Psoas muscle (tissue), 8 donors: ENCODE results near the gene STYXL1. TPM values are rescaled to one million over a fixed set of nuclear protein-coding genes. Genes with fewer than 3 reads are reported as not detected.

ENCODE experiments used
- ATAC-seq, 4 donors: fragments of 200-7000 bp; cut with Tn5 transposase; one replicate each; pipeline ENCODE4 v1.9.1; 2020; ENCODE audit warnings: moderate library complexity in 3 of 4, mild to moderate bottlenecking in 2 of 4
- DNase-seq, 2 donors: peaks; one replicate each; pipeline ENCODE4 v3.0.0-alpha.2; 2020
- H3K27ac ChIP-seq: fragments of 200-600 bp; one replicate; pipeline ENCODE4 v1.8.0; 2022
- H3K27me3 ChIP-seq, 3 donors: fragments of 200-600 bp in 1 of 3; one replicate each; pipeline versions ENCODE4 v1.6.1 to v1.8.0; 2013 to 2022; ENCODE audit warnings: low read length in 2 of 3, mild to moderate bottlenecking in 2 of 3, moderate library complexity in 1 of 3; ENCODE audit not compliant: insufficient read depth in 3 of 3
- H3K36me3 ChIP-seq, 2 donors: fragments of 200-600 bp in 1 of 2; one replicate each; pipeline versions ENCODE4 v1.6.1 to v1.8.0; 2013 to 2022; ENCODE audit warnings: low read depth in 1 of 2, mild to moderate bottlenecking in 1 of 2, moderate library complexity in 1 of 2; ENCODE audit not compliant: insufficient read depth in 1 of 2
- H3K4me1 ChIP-seq: fragments of 200-600 bp; one replicate; pipeline ENCODE4 v1.8.0; 2022
- H3K4me3 ChIP-seq: fragments of 200-600 bp; one replicate; pipeline ENCODE4 v1.8.0; 2022; ENCODE audit warnings: mild to moderate bottlenecking
- H3K9me3 ChIP-seq: fragments of 200-600 bp; one replicate; pipeline ENCODE4 v1.8.0; 2022
- CTCF ChIP-seq: fragments of 200-600 bp; IDR thresholded peaks from one replicate; pipeline ENCODE4 v1.8.0; 2022; ENCODE audit warnings: antibody characterized with exemption
- WGBS, 3 donors: extraction: QIAGEN DNeasy Blood & Tissue Kit; methylation state at CpG; one replicate each; pipeline versions ENCODE4 v1.1.6 to v1.1.7; 2013; 5-methylcytosine and 5-hydroxymethylcytosine counted together
- intact Hi-C, 2 donors: fragments of 100-400 bp; cut with DNase I; formaldehyde crosslinking; loops; one replicate each; pipeline versions ENCODE4 v1.11.0 to v1.14.2; 2022
- polyA plus RNA-seq, 3 donors: library from polyadenylated mRNA; stranded (reverse); fragments of 200-250 nt; gene quantifications; one replicate each; pipeline ENCODE4 v1.2.3, GENCODE V29; 2013
- total RNA-seq, 4 donors: library from RNA; stranded (reverse); fragmentation: NEBNext Ultra II Directional in 2 of 4; extraction: Animal tissue kit (Norgen Biotek cat#: 25700) in 2 of 4; gene quantifications; one replicate each; pipeline versions ENCODE4 v1.2.1 to v1.2.4, GENCODE V29; 2021 to 2023
- donor health status: healthy with polysubstance abuse.
- donor health status: DM: no; HTN: no; CAD: no; lungs with moderate emphysema.
- donor health status: Bipolar disorder and iron deficiency.
- donor health status: healthy.
- donor health status: DM: yes; HTN: yes; CAD: no.
- donor health status: DM: no; HTN: no; CAD: no.
- donor health status: DM: no; HTN: no; CAD: no.
- donor health status: DM: yes; HTN: yes; CAD: no.

The STYXL1 gene
- total and polyA plus RNA-seq, 7 donors: 6.6 to 67.5 (median 15.4) TPM

GRCh38 chr7:75957021-75957736, 90.6 kb downstream of the STYXL1 start:
- Histone ChIP-seq H3K9me3 (no peaks in the 10 kb centered on the region), H3K27me3 (no peaks in the 10 kb centered on the region), H3K4me3 (no peak overlapping the region), H3K4me1 (peaks cover 28% of the 10 kb centered on the region), H3K36me3 (peaks cover 0 to 47% of the 10 kb centered on the region in 2 donors), H3K27ac (no peak overlapping the region)
- ATAC-seq: peak in 2 of 4 donors; percentile 14 to 26
- intact Hi-C loops: loop anchor here in 1 of 2 donors (10.0 kb wide), 1 partner anchor 48 kb away; no protein-coding TSS in a partner anchor
- TF ChIP-seq CTCF: no peak
- DNase-seq: peak in 1 of 2 donors; percentile 29
- WGBS, 3 donors: 91 to 92% (median 91%) methylated on average over 16 of the region's 16 CpGs

- Histone ChIP-seq H3K4me3 (no peak overlapping the region), H3K4me1 (peaks cover 37% of the 10 kb centered on the region), H3K36me3 (peaks cover 0 to 47% of the 10 kb centered on the region in 2 donors), H3K27ac (peak overlapping the region; percentile 62), H3K27me3 (no peaks in the 10 kb centered on the region), H3K9me3 (no peaks in the 10 kb centered on the region)
- intact Hi-C loops: loop anchor here in 1 of 2 donors (10.0 kb wide), 1 partner anchor 49 kb away; no protein-coding TSS in a partner anchor
- ATAC-seq (peak in 3 of 4 donors; percentile 42 to 67 (median 47)), DNase-seq (peak in 1 of 2 donors; percentile 59)
- 26 to 37% (median 36%) methylated on average over 12 of the region's 12 CpGs for WGBS, 3 donors
- no peak for TF ChIP-seq CTCF
These were observed 92.4 kb downstream of the STYXL1 start for GRCh38 chr7:75955331-75955955.

- no peak for ATAC-seq
- WGBS, 3 donors: 88 to 95% (median 90%) methylated on average over 11 of the region's 11 CpGs
- DNase-seq: peak in 1 of 2 donors; percentile 37
- H3K9me3 ChIP-seq: no peaks in the 10 kb centered on the region
- H3K4me3 ChIP-seq: no peak overlapping the region
- no peak overlapping the region for H3K27ac ChIP-seq
- TF ChIP-seq CTCF: no peak
- H3K36me3 ChIP-seq: peaks cover 0 to 33% of the 10 kb centered on the region in 2 donors
- H3K27me3 ChIP-seq: no peaks in the 10 kb centered on the region
- intact Hi-C loops: loop anchor here in 1 of 2 donors (10.0 kb wide), 1 partner anchor 51 kb away; no protein-coding TSS in a partner anchor
- H3K4me1 ChIP-seq: peaks cover 49% of the 10 kb centered on the region
These were observed 93.9 kb downstream of the STYXL1 start for GRCh38 chr7:75953931-75954330.

- TF ChIP-seq CTCF: no peak
- ATAC-seq: no peak
- H3K27ac ChIP-seq: no peak overlapping the region
- no peak for DNase-seq
- intact Hi-C loops: loop anchor here in 1 of 2 donors (10.0 kb wide), 1 partner anchor 51 kb away; no protein-coding TSS in a partner anchor
- H3K4me1 ChIP-seq: peaks cover 52% of the 10 kb centered on the region
- H3K36me3 ChIP-seq: peaks cover 0 to 31% of the 10 kb centered on the region in 2 donors
- no peaks in the 10 kb centered on the region for H3K27me3 ChIP-seq
- H3K4me3 ChIP-seq: no peak overlapping the region
- no peaks in the 10 kb centered on the region for H3K9me3 ChIP-seq
- WGBS, 3 donors: 90 to 94% (median 93%) methylated on average over 7 of the region's 7 CpGs
These were observed 94.4 kb downstream of the STYXL1 start for GRCh38 chr7:75953431-75953830.
